Measurements from ENCODE around the gene GFPT2. TPM values are rescaled to one million over a fixed set of nuclear protein-coding genes. Genes with fewer than 3 reads are reported as not detected.

The GFPT2 gene
- total and polyA plus RNA-seq, 2 of the 8 experiments (the other 6 are each of a cell fraction or from before 2014, with no cell fraction given): 83.7 to 143 TPM

GRCh38 chr5:180358179-180358578 lies 5.0 kb upstream of the GFPT2 start:
- Histone ChIP-seq H3K18ac (ENCODE audit: extremely low read depth, low read length) (no peak overlapping the region), H2BK5ac (ENCODE audit: low read depth, low read length) (no peak overlapping the region), H3K14ac (ENCODE audit: insufficient read length) (no peak overlapping the region), H3K27me3 (replicated peaks in 1 of 4; ENCODE audit: control insufficient read depth in 3 of 4, extremely low read depth in 1 of 4, insufficient read depth in 3 of 4, low read length in 3 of 4) (peaks cover 0 to 19% (median 18%) of the 10 kb centered on the region in 4 experiments; a peak in 5 of 7 replicates), H3K9me3 (ENCODE audit: insufficient read depth in 2 of 2, low read depth in 1 of 2, low read length in 1 of 2) (peaks cover 3 to 6% of the 10 kb centered on the region in 2 experiments; a peak in 1 of 4 replicates), H3K79me1 (ENCODE audit: low read depth, low read length) (no peaks in the 10 kb centered on the region), H3K23me2 (ENCODE audit: low read depth, low read length) (peaks cover 4% of the 10 kb centered on the region; the same call in 1 of the 2 replicates), H3K36me3 (ENCODE audit: control insufficient read depth in 2 of 4, insufficient read depth in 4 of 4, low read length in 3 of 4) (no peaks in the 10 kb centered on the region), H3K27ac (ENCODE audit: low read depth, low read length) (no peak overlapping the region), H3K4me2 (ENCODE audit: insufficient read depth in 1 of 2, low read depth in 2 of 2, low read length in 2 of 2) (no peak overlapping the region), H3K23ac (ENCODE audit: insufficient read length) (no peak overlapping the region), H4K8ac (ENCODE audit: extremely low read depth, insufficient read depth, low read length) (no peak overlapping the region), H3K4ac (replicated peaks; ENCODE audit: insufficient read length, low read depth, low read length) (no peak overlapping the region), H2AK5ac (ENCODE audit: low read depth, low read length) (peak overlapping the region; percentile 61; the same call in 1 of the 2 replicates), H3K4me1 (replicated peaks in 1 of 4; ENCODE audit: control insufficient read depth in 3 of 4, insufficient read depth in 4 of 4, low read length in 3 of 4) (peaks cover 0 to 6% (median 0%) of the 10 kb centered on the region in 4 experiments; a peak in 1 of 7 replicates), H3K9ac (replicated peaks in 1 of 4; ENCODE audit: extremely low read depth in 1 of 4, low read depth in 3 of 4, low read length in 3 of 4) (no peak overlapping the region), H2BK15ac (ENCODE audit: low read length) (no peak overlapping the region), H3K56ac (replicated peaks; ENCODE audit: insufficient read length, low read depth, low read length) (no peak overlapping the region), H2BK20ac (ENCODE audit: low read length) (no peak overlapping the region), H4K5ac (ENCODE audit: insufficient read length, low read depth, low read length) (no peak overlapping the region), H2AFZ (ENCODE audit: low read length) (no peak overlapping the region), H2BK120ac (replicated peaks; ENCODE audit: low read depth, low read length) (no peak overlapping the region), H2BK12ac (ENCODE audit: low read depth, low read length) (no peak overlapping the region), H4K91ac (replicated peaks; ENCODE audit: insufficient read length, low read length) (no peak overlapping the region), H3K79me2 (ENCODE audit: control insufficient read depth in 1 of 2, insufficient read depth in 2 of 2, low read length in 2 of 2) (no peaks in the 10 kb centered on the region), H3K4me3 (ENCODE audit: extremely low read depth in 1 of 4, insufficient read depth in 2 of 4, low read depth in 3 of 4, low read length in 4 of 4) (no peak overlapping the region), H4K20me1 (replicated peaks in 1 of 2; ENCODE audit: control insufficient read depth in 1 of 2, insufficient read depth in 2 of 2, low read length in 2 of 2) (peaks cover 0 to 3% of the 10 kb centered on the region in 2 experiments)
- no peak for FAIRE-seq
- WGBS, 2 experiments (ENCODE audit: extremely low coverage in 1 of 2, insufficient coverage in 1 of 2, insufficient read length in 1 of 2, insufficient replicate concordance in 2 of 2, low coverage in 1 of 2, low lambda C conversion rate in 2 of 2, missing lambda C conversion rate in 1 of 2): 90% methylated on average over 6 of the region's 6 CpGs; no CpG with 5 or more reads in 1 of the 2 experiments
- ChIA-PET CTCF (ENCODE audit: partially characterized antibody) (no interaction called here), POLR2A (ENCODE audit: partially characterized antibody) (interaction anchor here (0.7 to 1.5 kb wide), 3 partner anchors 9 to 137 kb away, joined by 3 to 4 read pairs (median 3); no protein-coding TSS in a partner anchor)
- no peak for DNase-seq (ENCODE audit: low read depth in 1 of 2, low spot score in 2 of 2)
- no peak for TF ChIP-seq POLR2A (IDR thresholded peaks at IDR 0.05; ENCODE audit: control extremely low read depth in 1 of 2, low read depth in 2 of 2, low read length in 2 of 2)
- TF ChIP-seq HDAC6 (IDR thresholded peaks at IDR 0.05; ENCODE audit: low read depth, low read length): no peak
- no peak for TF ChIP-seq E2F6 (IDR thresholded peaks at IDR 0.05)
- TF ChIP-seq NANOG (IDR thresholded peaks at IDR 0.05; ENCODE audit: insufficient read depth, low read depth, low read length, poor library complexity, severe bottlenecking): no peak
- TF ChIP-seq SIX5 (IDR thresholded peaks at IDR 0.05; ENCODE audit: low read depth, low read length): no peak
- no peak for TF ChIP-seq FOSL1 (IDR thresholded peaks at IDR 0.05; ENCODE audit: insufficient read depth, low read depth, low read length)
- no peak for TF ChIP-seq BRCA1 (IDR thresholded peaks at IDR 0.05; ENCODE audit: low read depth, low read length)
- TF ChIP-seq POU5F1 (IDR thresholded peaks at IDR 0.05; ENCODE audit: low read depth, low read length): no peak

Measured in H1 (cell line).